MM.1S (cell line): ENCODE data around the gene ELMO1.

Experiments
- CTCF ChIP-seq: fragments of 300-600 bp; sonication (generic); IDR thresholded peaks from 2 replicates; pipeline ENCODE4 v1.5.1; 2016; ENCODE audit warnings: antibody characterized with exemption, low read length, mixed read lengths
- EZH2phosphoT487 ChIP-seq: fragments of 300-600 bp; sonication (generic); IDR thresholded peaks from 2 replicates; pipeline ENCODE4 v1.6.1; 2018; ENCODE audit warnings: antibody characterized with exemption, low read length

- TF ChIP-seq EZH2phosphoT487 (no peak), CTCF (no peak)
These were observed 506.1 kb downstream of the ELMO1 start for GRCh38 chr7:36942541-36942940.
